IPS DF 6.9 (cell line): ENCODE results near the gene CDH23.
"Not testable (repeated sequence)": the region's sequence is repeated elsewhere in the genome, so short reads cannot be mapped to it uniquely, and the experiment has no call there.

Experiments
- DNase-seq: peaks from one replicate; pipeline ENCODE4 v3.0.0-alpha.2; 2013; ENCODE audit warnings: low read depth, low spot score
- H3K27ac ChIP-seq: one replicate; pipeline ENCODE4 v1.5.1; 2013; ENCODE audit warnings: low read length, control low read depth
- H3K27me3 ChIP-seq: 2 replicates; pipeline ENCODE4 v1.6.1; 2013; ENCODE audit warnings: mild to moderate bottlenecking, low read length; ENCODE audit not compliant: control insufficient read depth, insufficient read depth
- H3K36me3 ChIP-seq: 2 replicates; pipeline ENCODE4 v1.6.1; 2013; ENCODE audit warnings: low read length; ENCODE audit not compliant: control insufficient read depth, insufficient read depth
- H3K4me1 ChIP-seq: 2 replicates; pipeline ENCODE4 v1.6.1; 2013; ENCODE audit warnings: low read length; ENCODE audit not compliant: control insufficient read depth, insufficient read depth
- H3K4me3 ChIP-seq: 2 replicates; pipeline ENCODE4 v1.5.1; 2013; ENCODE audit warnings: mild to moderate bottlenecking, low read length
- H3K9me3 ChIP-seq: 2 replicates; pipeline ENCODE4 v1.6.1; 2013; ENCODE audit warnings: low read length, inconsistent platforms; ENCODE audit not compliant: control insufficient read depth, insufficient read depth
- WGBS: extraction: QIAGEN DNeasy Blood & Tissue Kit; methylation state at CpG from one replicate; pipeline ENCODE4 v1.1.7; 2013; ENCODE audit warnings: mixed read lengths, missing lambda C conversion rate; ENCODE audit not compliant: insufficient read length, insufficient coverage; 5-methylcytosine and 5-hydroxymethylcytosine counted together

Gene CDH23

GRCh38 chr10:71850743-71851464, 454.2 kb downstream of the CDH23 start, which contains the start of gene PSAP:
Gene PSAP (minus strand): TSS chr10:71851251. CDS start chr10:71851221, 30 bp downstream.
- Histone ChIP-seq H3K27ac (no peak within 1 kb of the TSS), H3K9me3 (no peaks in the 10 kb centered on the region), H3K4me1 (peaks cover 2% of the 10 kb centered on the region; the same call in 1 of the 2 replicates), H3K27me3 (no peaks in the 10 kb centered on the region), H3K4me3 (peak within 1 kb of the TSS; percentile 71; the same call in 1 of the 2 replicates), H3K36me3 (no peaks in the 10 kb centered on the region)
- peak; percentile 93 for DNase-seq
- no CpG with 5 or more reads among the region's 49 CpGs for WGBS

- H3K4me1 ChIP-seq, DNase-seq, H3K36me3 ChIP-seq, H3K27me3 ChIP-seq, H3K4me3 ChIP-seq, H3K27ac ChIP-seq, H3K9me3 ChIP-seq: not testable (repeated sequence)
- WGBS: no CpG with 5 or more reads among the region's 20 CpGs
Measured at GRCh38 chr10:71851465-71852095, 454.9 kb downstream of the CDH23 start.

- DNase-seq: no peak
- Histone ChIP-seq H3K27ac (no peak overlapping the region), H3K36me3 (no peaks in the 10 kb centered on the region), H3K27me3 (no peaks in the 10 kb centered on the region), H3K4me1 (peaks cover 2% of the 10 kb centered on the region; the same call in 1 of the 2 replicates), H3K4me3 (no peak overlapping the region), H3K9me3 (no peaks in the 10 kb centered on the region)
- WGBS: no CpG with 5 or more reads among the region's 11 CpGs
Measured at GRCh38 chr10:71852355-71852937, 455.7 kb downstream of the CDH23 start.

- Histone ChIP-seq H3K4me1 (no peaks in the 10 kb centered on the region), H3K27ac (no peak overlapping the region), H3K9me3 (no peaks in the 10 kb centered on the region), H3K36me3 (no peaks in the 10 kb centered on the region), H3K27me3 (no peaks in the 10 kb centered on the region), H3K4me3 (no peak overlapping the region)
- no CpG with 5 or more reads among the region's 5 CpGs for WGBS
- DNase-seq: no peak
Measured at GRCh38 chr10:71854031-71854430, 457.3 kb downstream of the CDH23 start.

GRCh38 chr10:71856619-71857018, 459.9 kb downstream of the CDH23 start:
- no peak overlapping the region for H3K4me3 ChIP-seq
- DNase-seq: no peak
- no peak overlapping the region for H3K27ac ChIP-seq
- no peaks in the 10 kb centered on the region for H3K36me3 ChIP-seq
- H3K9me3 ChIP-seq: no peaks in the 10 kb centered on the region
- whole genome bisulfite sequencing: no CpG with 5 or more reads among the region's 4 CpGs
- peaks cover 1% of the 10 kb centered on the region; the same call in 1 of the 2 replicates for H3K4me1 ChIP-seq
- no peaks in the 10 kb centered on the region for H3K27me3 ChIP-seq

- Histone ChIP-seq H3K4me3 (no peak overlapping the region), H3K27ac (no peak overlapping the region)
- no peak for DNase-seq
Measured at GRCh38 chr10:71857934-71858890, 461.5 kb downstream of the CDH23 start.

GRCh38 chr10:71860243-71861029, 463.7 kb downstream of the CDH23 start:
- no peak for DNase-seq
- no peaks in the 10 kb centered on the region for H3K9me3 ChIP-seq
- no peaks in the 10 kb centered on the region for H3K27me3 ChIP-seq
- H3K4me3 ChIP-seq: no peak overlapping the region
- H3K27ac ChIP-seq: no peak overlapping the region
- H3K36me3 ChIP-seq: no peaks in the 10 kb centered on the region
- no CpG with 5 or more reads among the region's 11 CpGs for WGBS
- H3K4me1 ChIP-seq: peaks cover 2% of the 10 kb centered on the region

More at GRCh38 chr10:71857934-71858890, 461.5 kb downstream of the CDH23 start:
- no CpG with 5 or more reads among the region's 12 CpGs for WGBS
- Histone ChIP-seq H3K9me3 (no peaks in the 10 kb centered on the region), H3K27me3 (no peaks in the 10 kb centered on the region), H3K36me3 (no peaks in the 10 kb centered on the region), H3K4me1 (peaks cover 1% of the 10 kb centered on the region; the same call in 1 of the 2 replicates)

- no CpG with 5 or more reads among the region's 6 CpGs for WGBS
- Histone ChIP-seq H3K27ac (no peak overlapping the region), H3K36me3 (no peaks in the 10 kb centered on the region), H3K9me3 (no peaks in the 10 kb centered on the region), H3K4me1 (peaks cover 4% of the 10 kb centered on the region), H3K4me3 (no peak overlapping the region), H3K27me3 (no peaks in the 10 kb centered on the region)
- DNase-seq: no peak
Measured at GRCh38 chr10:71863203-71863602, 466.5 kb downstream of the CDH23 start.

GRCh38 chr10:71864911-71865361, 468.2 kb downstream of the CDH23 start:
- Histone ChIP-seq H3K4me3 (no peak overlapping the region), H3K4me1 (peaks cover 4% of the 10 kb centered on the region), H3K27me3 (no peaks in the 10 kb centered on the region), H3K27ac (no peak overlapping the region), H3K9me3 (no peaks in the 10 kb centered on the region), H3K36me3 (no peaks in the 10 kb centered on the region)
- WGBS: no CpG with 5 or more reads among the region's 5 CpGs
- no peak for DNase-seq
